HS-5 (cell line): ENCODE measurements around the gene MCM3.

Source experiments
- DNase-seq: peaks from one replicate; pipeline ENCODE4 v3.0.0-alpha.2; 2012; ENCODE audit warnings: low read depth

Gene MCM3

GRCh38 chr6:52251113-52251512 is 33.4 kb downstream of the MCM3 start:
- DNase-seq: no peak

DNA sequence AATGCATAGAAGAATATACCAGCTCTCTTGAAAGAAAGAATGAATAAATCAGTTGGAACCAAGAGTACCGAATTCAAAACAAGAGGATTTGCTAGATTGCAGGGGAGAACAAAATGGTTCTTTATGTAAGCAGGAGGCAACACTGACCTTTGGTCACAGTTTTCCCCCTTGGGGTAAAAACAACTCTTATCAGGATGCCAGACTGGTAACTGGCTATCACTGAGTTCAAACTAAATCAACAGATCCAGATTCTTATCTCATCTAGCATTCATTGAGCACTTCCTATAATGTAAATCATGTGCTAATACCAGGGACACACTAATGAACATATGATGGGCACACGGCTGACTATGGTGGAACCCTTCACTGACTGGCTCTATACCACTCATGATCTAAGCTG is 35.5 kb downstream of the MCM3 start:
- no peak for DNase-seq

DNA sequence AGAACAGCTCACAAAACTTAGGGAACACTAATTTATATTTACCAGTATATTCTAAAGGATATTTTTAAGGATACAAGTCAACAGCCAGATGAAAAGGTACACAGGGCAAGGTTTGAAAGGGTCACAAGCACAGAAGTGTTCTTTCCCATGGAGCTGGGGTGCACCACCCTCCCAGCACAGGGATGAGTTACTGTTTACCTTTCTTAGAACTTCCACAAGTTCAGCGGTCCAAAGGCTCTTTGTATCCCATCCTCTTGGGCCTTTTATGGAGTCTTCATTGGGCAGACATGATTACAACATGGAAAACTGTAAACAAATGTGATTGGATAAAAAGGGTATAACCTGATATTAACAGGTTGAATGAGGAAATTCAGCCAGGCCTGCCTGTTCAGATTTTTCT is 39.1 kb downstream of the MCM3 start:
- DNase-seq: no peak

DNA sequence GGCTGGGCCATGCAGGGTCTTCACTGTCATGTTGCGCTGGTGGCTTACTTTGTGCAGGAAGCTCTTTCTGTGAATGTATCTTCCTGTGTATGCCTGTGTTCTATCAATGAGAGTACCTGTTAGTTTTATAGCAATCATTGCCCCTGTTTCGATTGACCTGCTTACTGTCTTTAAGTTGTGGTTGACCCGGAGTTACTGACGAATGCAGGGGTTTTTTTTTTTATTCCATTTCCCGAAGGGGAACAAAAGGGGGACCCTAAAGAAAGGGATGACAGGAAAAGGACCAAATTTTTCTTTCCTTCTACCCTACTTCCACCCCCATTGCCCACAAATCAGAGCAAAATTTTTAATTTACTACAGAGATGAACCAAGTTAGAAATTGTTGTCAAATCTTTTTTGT is 40.1 kb downstream of the MCM3 start, which contains the start of gene IL17F:
TSS of gene IL17F (minus strand) at position 101 of the 400 bp plus-strand sequence. CDS start at position 30, 71 bp downstream.
- DNase-seq: no peak

DNA sequence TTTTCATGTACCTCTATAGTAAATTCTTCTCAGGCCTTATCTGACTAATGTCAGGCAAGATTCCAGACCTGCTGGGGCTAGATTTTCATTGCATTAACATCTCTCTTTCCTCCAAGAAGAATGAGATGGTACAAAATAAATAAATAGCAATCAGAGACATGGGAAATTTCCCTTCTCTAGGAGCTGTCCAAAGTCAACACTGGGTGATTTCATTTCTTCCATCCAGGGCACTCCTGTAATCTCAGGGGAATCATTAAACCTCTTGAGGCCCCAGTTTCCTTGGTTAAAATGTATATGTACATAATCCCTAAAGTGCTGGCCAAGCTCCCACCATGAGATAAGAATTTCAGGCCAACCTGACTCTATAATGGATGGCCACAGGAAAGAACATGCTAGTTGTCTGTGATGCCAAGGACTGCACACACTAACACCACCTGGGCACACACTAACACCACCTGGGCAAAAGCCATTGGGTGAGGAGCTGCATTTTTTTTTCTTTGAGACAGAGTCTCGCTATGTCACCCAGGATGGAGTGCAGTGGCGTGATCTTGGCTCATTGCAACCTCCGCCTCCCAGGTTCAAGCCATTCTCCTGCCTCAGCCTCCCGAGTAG is 41.2 kb downstream of the MCM3 start:
- no peak for DNase-seq

GRCh38 chr6:52241819-52242218 is 42.7 kb downstream of the MCM3 start:
- DNase-seq: no peak

- peak; percentile 44 for DNase-seq
Measured at GRCh38 chr6:52233975-52234823, 50.3 kb downstream of the MCM3 start.

- no peak for DNase-seq
Measured at GRCh38 chr6:52233005-52233404, 51.5 kb downstream of the MCM3 start.

GRCh38 chr6:52231406-52232127 is 53.0 kb downstream of the MCM3 start:
- DNase-seq: no peak

DNA sequence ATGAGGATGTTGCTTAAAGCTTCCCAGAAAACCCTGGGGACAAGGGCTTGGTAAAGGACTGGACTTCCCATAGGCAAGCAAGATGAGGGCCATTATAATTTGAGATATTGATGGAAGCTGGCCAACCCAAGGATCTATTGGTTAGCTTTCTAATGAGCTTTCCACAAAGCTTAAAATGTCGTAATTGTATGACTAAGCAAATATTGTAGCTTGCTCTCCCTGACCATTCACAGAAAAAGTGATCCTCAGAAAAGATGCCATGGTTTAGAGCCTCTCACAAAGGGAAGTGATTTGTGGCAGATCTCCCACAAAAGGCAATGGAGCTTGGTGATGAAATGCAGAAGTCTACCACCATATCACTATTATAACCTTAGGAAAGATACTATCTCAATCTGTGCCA is 53.9 kb downstream of the MCM3 start:
- no peak for DNase-seq

DNA sequence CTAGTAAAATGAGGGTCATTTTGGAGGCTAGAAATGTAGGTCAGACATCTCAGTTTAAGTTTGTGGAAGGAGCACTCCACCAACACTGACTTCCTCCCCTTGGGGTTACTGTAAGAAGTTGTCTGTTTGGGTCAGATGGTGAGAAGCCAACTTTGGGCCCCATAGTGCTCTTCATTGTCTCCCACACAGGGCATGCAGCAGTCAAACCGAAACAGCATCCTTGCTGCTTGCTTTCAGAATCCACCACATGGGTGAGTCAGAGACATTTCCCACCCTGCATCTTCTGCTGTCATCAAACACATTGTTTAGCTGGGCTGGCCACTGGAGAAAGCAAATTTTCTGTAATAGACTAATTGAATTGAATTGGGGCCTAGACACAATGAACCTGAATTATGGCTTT is 57.0 kb downstream of the MCM3 start:
- no peak for DNase-seq

DNA sequence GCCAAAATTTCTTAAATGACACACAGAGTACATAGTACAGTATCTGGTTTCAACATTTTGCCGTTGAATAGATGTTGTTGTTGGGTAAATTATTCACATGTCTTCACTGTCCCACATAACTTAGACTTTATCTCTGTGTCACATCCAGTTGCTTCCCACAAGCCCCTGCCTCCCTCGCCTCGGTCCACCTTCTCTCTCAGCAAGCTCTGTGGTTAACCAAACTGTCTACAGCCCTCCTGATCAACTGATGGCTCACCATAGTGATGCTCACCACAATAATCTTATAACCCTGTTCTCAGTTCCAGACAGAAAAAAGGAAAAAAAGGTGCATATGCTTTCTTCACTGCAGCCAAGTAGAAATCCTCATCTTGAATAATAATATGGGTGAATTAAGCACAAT is 63.2 kb downstream of the MCM3 start:
- DNase-seq: no peak

DNA sequence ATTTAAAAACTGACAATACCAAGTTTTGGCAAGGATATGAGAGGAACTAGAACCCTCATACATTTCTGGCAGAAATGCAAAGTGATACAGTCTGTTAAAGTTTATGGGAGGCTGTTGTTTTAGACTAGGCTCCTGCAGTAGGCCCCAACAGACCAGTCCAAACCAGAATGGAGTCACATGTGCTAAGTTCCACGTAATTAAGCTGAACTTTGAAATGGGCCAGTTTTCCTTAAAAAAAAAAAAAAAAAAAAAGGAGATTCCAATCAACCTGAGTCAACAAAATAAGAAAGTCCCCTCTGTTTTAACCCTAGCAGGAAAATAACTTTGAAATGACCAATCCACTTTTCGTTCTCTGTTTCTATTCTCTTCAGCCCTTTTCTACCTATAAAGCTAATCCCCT is 66.8 kb downstream of the MCM3 start:
- no peak for DNase-seq

DNA sequence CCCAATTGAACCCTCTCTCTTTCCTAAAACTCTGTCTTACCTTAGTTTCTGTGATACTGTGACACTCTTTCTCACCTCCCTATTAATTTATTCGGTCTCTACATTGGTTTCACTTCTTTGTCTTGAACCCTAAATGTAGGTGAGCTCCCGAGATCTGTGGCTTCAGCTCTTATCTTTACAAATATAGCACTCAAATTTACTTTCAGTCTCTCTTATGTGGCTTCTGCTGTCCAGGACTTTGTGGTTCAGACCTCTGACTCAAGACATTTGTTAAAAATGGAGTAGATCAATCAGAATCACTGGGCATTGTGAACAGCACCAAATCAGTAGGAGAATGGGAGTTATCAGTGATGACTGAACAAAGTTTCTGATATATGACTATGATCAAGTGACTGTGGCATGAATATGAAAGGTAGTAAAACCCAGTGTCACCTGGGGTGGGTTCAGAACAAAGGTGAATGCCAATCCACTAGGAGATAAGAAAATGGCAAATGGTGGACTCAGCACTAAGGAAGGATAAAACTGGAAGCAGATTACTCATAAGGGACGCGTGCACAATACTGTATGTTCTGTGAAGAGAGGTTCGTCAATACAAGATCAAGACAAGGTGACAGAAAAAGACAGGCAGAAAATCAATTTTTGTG is 67.5 kb downstream of the MCM3 start:
- DNase-seq: no peak

GRCh38 chr6:52215787-52216186 is 68.8 kb downstream of the MCM3 start:
- DNase-seq: no peak
